SK-N-SH (cell line): ENCODE measurements around the gene BMP6. TPM values are rescaled to one million over a fixed set of nuclear protein-coding genes. Genes with fewer than 3 reads are reported as not detected.
"Not testable (repeated sequence)": the region's sequence is repeated elsewhere in the genome, so short reads cannot be mapped to it uniquely, and the experiment has no call there.

ENCODE experiments used
- CTCF ChIA-PET: fragments of 300-600, 350-600 bp; formaldehyde crosslinking; extraction: SDS; loops from one replicate; lab custom pipeline; 2021; lab: Yijun Ruan, JAX
- POLR2A ChIA-PET: fragments of 350-600 bp; sonication (Branson Sonifier 250); formaldehyde crosslinking; extraction: SDS; loops from one replicate; lab custom pipeline; 2020; ENCODE audit warnings: antibody characterized with exemption, inconsistent platforms; lab: Yijun Ruan, JAX
- DNase-seq: peaks from one replicate; pipeline ENCODE4 v3.0.0; 2012
- H2AFZ ChIP-seq: fragments of 200-600 bp; sonication (generic); 2 replicates; pipeline ENCODE4 v1.8.1; 2016; ENCODE audit warnings: antibody characterized with exemption, mild to moderate bottlenecking, low read depth
- H3F3A ChIP-seq: fragments of 200-600 bp; sonication (generic); replicated peaks from 2 replicates; pipeline ENCODE3; 2016; ENCODE audit warnings: antibody characterized with exemption, mild to moderate bottlenecking; ENCODE audit not compliant: insufficient read depth
- H3K27ac ChIP-seq, 2 experiments: fragments of 200-500 bp in 1 of 2; fragments of 200-600 bp in 1 of 2; sonication (Bioruptor generic) in 1 of 2; sonication (generic), shearing (Covaris generic) in 1 of 2; 2 replicates each; pipeline versions ENCODE4 v1.5.1 to v1.6.1; 2014 to 2016; ENCODE audit warnings: low read depth in 2 of 2, inconsistent platforms in 1 of 2, low read length in 1 of 2, mild to moderate bottlenecking in 1 of 2, mixed read lengths in 1 of 2
- H3K27me3 ChIP-seq: fragments of 200-600 bp; sonication (generic), shearing (Covaris generic); 2 replicates; pipeline ENCODE4 v1.6.1; 2016; ENCODE audit warnings: mixed run types; ENCODE audit not compliant: insufficient read depth
- H3K36me3 ChIP-seq, 2 experiments: fragments of 200-500 bp in 1 of 2; fragments of 200-600 bp in 1 of 2; sonication (Bioruptor generic) in 1 of 2; sonication (generic) in 1 of 2; replicated peaks in 1 of 2; 2 replicates each; pipeline versions ENCODE3 to v1.5.1; 2014 to 2016; ENCODE audit warnings: low read length in 1 of 2, mild to moderate bottlenecking in 1 of 2; ENCODE audit not compliant: insufficient read depth in 2 of 2, control insufficient read depth in 1 of 2
- H3K4me1 ChIP-seq, 2 experiments: fragments of 200-500 bp in 1 of 2; fragments of 200-600 bp in 1 of 2; sonication (Bioruptor generic) in 1 of 2; sonication (generic), shearing (Covaris generic) in 1 of 2; 2 replicates each; pipeline versions ENCODE4 v1.5.1 to v1.6.1; 2014 to 2016; ENCODE audit warnings: low read depth in 1 of 2, low read length in 1 of 2, mixed run types in 1 of 2; ENCODE audit not compliant: insufficient read depth in 2 of 2, control insufficient read depth in 1 of 2
- H3K4me2 ChIP-seq: fragments of 200-600 bp; sonication (generic), shearing (Covaris generic); 2 replicates; pipeline ENCODE4 v1.6.1; 2017; ENCODE audit warnings: mixed run types
- H3K4me3 ChIP-seq, 2 experiments: fragments of 200-500 bp in 1 of 2; fragments of 200-600 bp in 1 of 2; sonication (Bioruptor generic) in 1 of 2; sonication (generic), shearing (Covaris generic) in 1 of 2; 2 replicates each; pipeline versions ENCODE4 v1.5.1 to v1.8.1; 2014 to 2016; ENCODE audit warnings: low read depth in 2 of 2, inconsistent platforms in 1 of 2, low read length in 1 of 2, mild to moderate bottlenecking in 1 of 2, mixed read lengths in 1 of 2, moderate library complexity in 1 of 2
- H3K79me2 ChIP-seq: fragments of 200-600 bp; sonication (generic); 2 replicates; pipeline ENCODE4 v1.8.1; 2017; ENCODE audit warnings: mild to moderate bottlenecking; ENCODE audit not compliant: insufficient read depth
- H3K9ac ChIP-seq: fragments of 200-600 bp; sonication (generic); 2 replicates; pipeline ENCODE4 v1.6.1; 2017; ENCODE audit warnings: mixed run types
- H3K9me2 ChIP-seq: fragments of 200-600 bp; sonication (generic); 2 replicates; pipeline ENCODE4 v1.6.1; 2017; ENCODE audit warnings: mixed run types
- H3K9me3 ChIP-seq: fragments of 200-600 bp; sonication (generic); 2 replicates; pipeline ENCODE4 v1.6.1; 2017; ENCODE audit warnings: mixed run types, mild to moderate bottlenecking, moderate library complexity
- H4K20me1 ChIP-seq: fragments of 200-600 bp; sonication (generic); 2 replicates; pipeline ENCODE4 v1.6.1; 2017; ENCODE audit warnings: mild to moderate bottlenecking, mixed run types; ENCODE audit not compliant: insufficient read depth
- CHD2 ChIP-seq: fragments of 150-350 bp; IDR thresholded peaks from 2 replicates; pipeline ENCODE4 v1.6.1; 2018; ENCODE audit warnings: low read length; ENCODE audit not compliant: partially characterized antibody
- EP300 ChIP-seq, 2 experiments: IDR thresholded peaks; 2 replicates each; pipeline versions ENCODE4 v1.4.0 to v1.6.1; 2012; ENCODE audit warnings: borderline replicate concordance in 1 of 2, low read depth in 1 of 2, low read length in 1 of 2
- EZH2phosphoT487 ChIP-seq: fragments of 200-600 bp; sonication (generic); IDR thresholded peaks from 2 replicates; pipeline ENCODE4 v1.6.1; 2017; ENCODE audit warnings: low read depth, mixed run types, mild to moderate bottlenecking, antibody characterized with exemption, moderate library complexity, borderline replicate concordance
- FOSL2 ChIP-seq: IDR thresholded peaks from 2 replicates; pipeline ENCODE4 v1.4.0; 2012; ENCODE audit warnings: low read depth, mild to moderate bottlenecking, moderate library complexity, borderline replicate concordance
- FOXM1 ChIP-seq: IDR thresholded peaks from 2 replicates; pipeline ENCODE4 v1.4.0; 2012; ENCODE audit warnings: low read depth, mild to moderate bottlenecking
- GABPA ChIP-seq: IDR thresholded peaks from 2 replicates; pipeline ENCODE4 v1.4.0; 2012; ENCODE audit warnings: low read depth, mild to moderate bottlenecking
- JUND ChIP-seq: IDR thresholded peaks from 2 replicates; pipeline ENCODE4 v1.4.0; 2012
- MEF2A ChIP-seq: IDR thresholded peaks from 2 replicates; pipeline ENCODE4 v1.4.0; 2012; ENCODE audit warnings: low read depth, borderline replicate concordance
- MXI1 ChIP-seq: IDR thresholded peaks from 2 replicates; pipeline ENCODE4 v1.6.1; 2012; ENCODE audit warnings: mild to moderate bottlenecking, low read depth, low read length, improper control_type of control experiment
- NFIC ChIP-seq: IDR thresholded peaks from 2 replicates; pipeline ENCODE4 v1.4.0; 2012; ENCODE audit warnings: borderline replicate concordance
- POLR2AphosphoS5 ChIP-seq: IDR thresholded peaks from 2 replicates; pipeline ENCODE4 v1.6.1; 2012; ENCODE audit warnings: low read depth, low read length
- RAD21 ChIP-seq: IDR thresholded peaks from 2 replicates; pipeline ENCODE4 v1.6.1; 2012; ENCODE audit warnings: mild to moderate bottlenecking, low read length
- REST ChIP-seq: IDR thresholded peaks from 2 replicates; pipeline ENCODE4 v1.6.1; 2012; ENCODE audit warnings: mild to moderate bottlenecking, low read depth, low read length, moderate library complexity
- RFX5 ChIP-seq: IDR thresholded peaks from 2 replicates; pipeline ENCODE4 v1.6.1; 2012; ENCODE audit warnings: mild to moderate bottlenecking, improper control_type of control experiment, low read length
- SMC3 ChIP-seq: IDR thresholded peaks from 2 replicates; pipeline ENCODE4 v1.6.1; 2012; ENCODE audit warnings: low read depth, low read length, improper control_type of control experiment
- TCF12 ChIP-seq: IDR thresholded peaks from 2 replicates; pipeline ENCODE4 v1.4.0; 2012
- USF1 ChIP-seq: IDR thresholded peaks from 2 replicates; pipeline ENCODE4 v1.4.0; 2012; ENCODE audit warnings: low read depth, borderline replicate concordance
- WGBS: methylation state at CpG from one replicate; pipeline ENCODE4 v1.1.6; 2017; ENCODE audit warnings: low lambda C conversion rate; 5-methylcytosine and 5-hydroxymethylcytosine counted together
- polyA plus RNA-seq, 3 experiments: library from polyadenylated mRNA; depleted of rRNA; stranded (reverse); fragments of >200 nt; gene quantifications; 2 replicates each; pipeline ENCODE4 v1.2.3, GENCODE V29; 2012
- TF ChIP-seq, protein P1 (sequence below): IDR thresholded peaks from 2 replicates; pipeline ENCODE4; 2012

Gene BMP6
- polyA plus RNA-seq, 1 of the 3 experiments (the other 2 are of a cell fraction) = not detected

DNA sequence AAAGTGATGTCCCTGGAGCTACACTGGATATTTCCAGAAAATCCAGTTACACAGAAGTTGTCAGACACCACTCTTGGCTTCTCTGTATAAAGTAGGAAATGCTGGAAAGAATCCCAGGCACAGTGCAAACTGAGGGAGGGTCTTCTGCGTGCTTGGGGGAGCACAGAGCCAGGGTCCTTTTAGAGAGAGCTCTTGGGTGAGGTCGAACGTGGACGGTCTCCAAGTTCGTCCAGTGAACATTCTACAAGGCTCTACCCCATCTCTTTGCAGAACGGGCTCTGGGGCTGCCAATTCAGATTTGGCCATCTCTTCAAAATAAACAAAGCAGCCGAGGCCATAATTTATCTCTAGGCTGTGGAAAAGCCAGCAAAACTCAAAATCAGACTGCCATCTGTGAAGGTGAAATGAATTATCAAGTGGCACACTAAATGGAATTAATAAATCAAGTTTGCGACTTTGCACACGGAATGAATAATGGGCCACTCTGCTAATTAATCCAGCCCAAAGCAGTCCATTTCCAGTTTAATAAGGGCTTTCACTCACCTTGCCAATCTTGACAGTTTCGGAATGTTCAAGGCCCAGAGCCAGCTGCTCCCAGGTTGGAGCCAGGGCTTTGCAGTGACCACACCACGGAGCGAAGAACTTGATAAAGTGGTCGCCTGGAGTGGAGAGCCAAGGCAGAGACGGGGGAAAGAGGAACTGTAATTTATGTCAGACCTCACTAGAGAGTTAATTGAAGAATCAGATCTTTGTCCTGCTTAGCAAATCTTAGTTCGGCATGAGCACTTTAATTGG, 165.4 kb downstream of the BMP6 start:
- Histone ChIP-seq H3K9ac (no peak overlapping the region), H3K27me3 (no peaks in the 10 kb centered on the region), H3F3A (no peaks in the 10 kb centered on the region), H3K9me3 (no peaks in the 10 kb centered on the region), H3K36me3 (peaks cover 64 to 89% of the 10 kb centered on the region in 2 experiments), H2AFZ (no peak overlapping the region), H3K27ac (no peak overlapping the region), H4K20me1 (no peaks in the 10 kb centered on the region), H3K4me1 (peaks cover 0 to 9% of the 10 kb centered on the region in 2 experiments; a peak in 1 of 4 replicates), H3K4me3 (no peak overlapping the region), H3K79me2 (no peaks in the 10 kb centered on the region; the same call in 1 of the 2 replicates)
- 97% methylated on average over 14 of the region's 15 CpGs for WGBS
- CTCF ChIA-PET = no interaction called here
- DNase-seq = no peak
- POLR2A ChIA-PET = no interaction called here
- TF ChIP-seq REST (no peak), SMC3 (no peak), GABPA (no peak), FOXM1 (no peak), MXI1 (no peak), POLR2AphosphoS5 (no peak), USF1 (no peak), MEF2A (no peak), EP300 (IDR thresholded peaks at IDR 0.05; ENCODE audit: borderline replicate concordance in 1 of 2, low read depth in 1 of 2, low read length in 1 of 2) (no peak), RFX5 (no peak), JUND (no peak), FOSL2 (no peak), NFIC (no peak), TCF12 (no peak), EZH2phosphoT487 (no peak), CHD2 (no peak), RAD21 (no peak)
- TF ChIP-seq, protein P1, sequence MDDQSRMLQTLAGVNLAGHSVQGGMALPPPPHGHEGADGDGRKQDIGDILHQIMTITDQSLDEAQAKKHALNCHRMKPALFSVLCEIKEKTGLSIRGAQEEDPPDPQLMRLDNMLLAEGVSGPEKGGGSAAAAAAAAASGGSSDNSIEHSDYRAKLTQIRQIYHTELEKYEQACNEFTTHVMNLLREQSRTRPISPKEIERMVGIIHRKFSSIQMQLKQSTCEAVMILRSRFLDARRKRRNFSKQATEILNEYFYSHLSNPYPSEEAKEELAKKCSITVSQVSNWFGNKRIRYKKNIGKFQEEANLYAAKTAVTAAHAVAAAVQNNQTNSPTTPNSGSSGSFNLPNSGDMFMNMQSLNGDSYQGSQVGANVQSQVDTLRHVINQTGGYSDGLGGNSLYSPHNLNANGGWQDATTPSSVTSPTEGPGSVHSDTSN = no peak
- TF ChIP-seq, all 33 proteins: peak for 0
- Histone ChIP-seq H3K9me2 (no peaks in the 10 kb centered on the region), H3K4me2 (no peak overlapping the region)

DNA sequence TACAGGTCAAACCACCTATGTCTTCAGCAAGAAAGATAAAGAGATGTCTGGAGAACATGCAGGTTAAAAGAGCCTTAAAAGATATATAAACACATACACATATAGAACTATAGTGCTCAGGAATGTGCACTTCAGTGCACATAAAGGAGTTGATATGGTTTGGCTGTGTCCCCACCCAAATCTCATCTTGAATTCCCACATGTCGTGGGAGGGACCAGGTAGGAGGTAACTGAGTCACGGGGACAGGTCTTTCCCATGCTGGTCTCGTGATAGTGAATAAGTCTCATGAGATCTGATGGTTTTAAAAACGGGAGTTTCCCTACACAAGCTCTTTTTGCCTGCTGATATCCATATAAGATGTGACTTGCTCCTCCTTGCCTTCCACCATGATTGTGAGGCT, 166.5 kb downstream of the BMP6 start:
- H3F3A ChIP-seq, POLR2A ChIA-PET, DNase-seq, CTCF ChIA-PET, H3K27me3 ChIP-seq, H2AFZ ChIP-seq, H4K20me1 ChIP-seq, H3K9ac ChIP-seq, H3K4me1 ChIP-seq, H3K27ac ChIP-seq, H3K4me2 ChIP-seq, H3K9me3 ChIP-seq, H3K4me3 ChIP-seq, H3K79me2 ChIP-seq, H3K9me2 ChIP-seq: not testable (repeated sequence)
- 96% methylated on average over 4 of the region's 4 CpGs for WGBS
- peaks cover 67 to 89% of the 10 kb centered on the region in 2 experiments for H3K36me3 ChIP-seq
